AG09319 (cell line): ENCODE data around the gene ADAMTS17.

ENCODE experiments used
- DNase-seq: peaks from one replicate; pipeline ENCODE4 v3.0.0-alpha.2; 2010; ENCODE audit warnings: low read depth; ENCODE audit errors: extremely low read depth
- TF ChIP-seq, protein P1 (sequence below): IDR thresholded peaks from 2 replicates; pipeline ENCODE4 v1.5.1; 2011; ENCODE audit warnings: low read depth, mild to moderate bottlenecking, inconsistent platforms, low read length, moderate library complexity

The ADAMTS17 gene

DNA sequence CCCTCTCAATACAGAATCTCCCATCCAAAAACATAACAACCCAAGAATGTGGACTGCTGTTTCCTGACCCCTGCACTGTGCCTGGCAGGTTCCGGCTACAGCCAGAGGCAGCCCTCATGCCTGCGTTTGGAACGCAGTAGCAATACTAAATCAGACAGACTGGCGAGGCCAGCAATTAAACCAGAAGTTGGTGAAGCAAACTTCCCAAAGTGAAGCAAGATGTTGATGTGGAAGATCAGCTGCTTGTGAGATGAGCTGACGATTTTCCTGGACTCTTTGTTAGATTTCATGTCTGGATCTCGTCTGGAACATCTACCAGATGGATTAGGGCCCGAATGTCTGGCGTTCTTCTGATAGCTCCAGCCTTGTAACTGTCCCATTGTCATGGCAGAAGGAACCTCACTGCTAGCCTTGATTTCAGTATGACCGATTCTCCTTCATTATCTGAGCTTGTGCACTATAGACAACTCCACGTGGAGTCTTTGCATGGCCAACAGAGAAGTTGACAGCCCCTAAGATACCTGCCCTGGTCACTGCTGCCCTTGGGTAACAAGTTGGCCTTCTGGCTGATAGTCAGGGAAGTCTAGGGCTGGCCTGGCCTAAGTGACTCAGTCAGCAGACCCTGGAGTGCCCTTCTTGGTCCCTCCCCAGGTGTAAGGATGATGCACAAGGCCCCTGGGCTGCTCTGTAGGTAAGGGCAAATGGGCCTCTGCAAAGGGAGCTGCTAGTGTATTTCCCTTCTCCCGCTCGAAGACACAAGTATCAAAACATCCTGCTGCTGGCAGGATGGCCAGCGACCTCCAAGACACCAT lies 126.5 kb downstream of the ADAMTS17 start:
- TF ChIP-seq, protein P1, sequence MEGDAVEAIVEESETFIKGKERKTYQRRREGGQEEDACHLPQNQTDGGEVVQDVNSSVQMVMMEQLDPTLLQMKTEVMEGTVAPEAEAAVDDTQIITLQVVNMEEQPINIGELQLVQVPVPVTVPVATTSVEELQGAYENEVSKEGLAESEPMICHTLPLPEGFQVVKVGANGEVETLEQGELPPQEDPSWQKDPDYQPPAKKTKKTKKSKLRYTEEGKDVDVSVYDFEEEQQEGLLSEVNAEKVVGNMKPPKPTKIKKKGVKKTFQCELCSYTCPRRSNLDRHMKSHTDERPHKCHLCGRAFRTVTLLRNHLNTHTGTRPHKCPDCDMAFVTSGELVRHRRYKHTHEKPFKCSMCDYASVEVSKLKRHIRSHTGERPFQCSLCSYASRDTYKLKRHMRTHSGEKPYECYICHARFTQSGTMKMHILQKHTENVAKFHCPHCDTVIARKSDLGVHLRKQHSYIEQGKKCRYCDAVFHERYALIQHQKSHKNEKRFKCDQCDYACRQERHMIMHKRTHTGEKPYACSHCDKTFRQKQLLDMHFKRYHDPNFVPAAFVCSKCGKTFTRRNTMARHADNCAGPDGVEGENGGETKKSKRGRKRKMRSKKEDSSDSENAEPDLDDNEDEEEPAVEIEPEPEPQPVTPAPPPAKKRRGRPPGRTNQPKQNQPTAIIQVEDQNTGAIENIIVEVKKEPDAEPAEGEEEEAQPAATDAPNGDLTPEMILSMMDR: no peak
- DNase-seq: no peak

DNA sequence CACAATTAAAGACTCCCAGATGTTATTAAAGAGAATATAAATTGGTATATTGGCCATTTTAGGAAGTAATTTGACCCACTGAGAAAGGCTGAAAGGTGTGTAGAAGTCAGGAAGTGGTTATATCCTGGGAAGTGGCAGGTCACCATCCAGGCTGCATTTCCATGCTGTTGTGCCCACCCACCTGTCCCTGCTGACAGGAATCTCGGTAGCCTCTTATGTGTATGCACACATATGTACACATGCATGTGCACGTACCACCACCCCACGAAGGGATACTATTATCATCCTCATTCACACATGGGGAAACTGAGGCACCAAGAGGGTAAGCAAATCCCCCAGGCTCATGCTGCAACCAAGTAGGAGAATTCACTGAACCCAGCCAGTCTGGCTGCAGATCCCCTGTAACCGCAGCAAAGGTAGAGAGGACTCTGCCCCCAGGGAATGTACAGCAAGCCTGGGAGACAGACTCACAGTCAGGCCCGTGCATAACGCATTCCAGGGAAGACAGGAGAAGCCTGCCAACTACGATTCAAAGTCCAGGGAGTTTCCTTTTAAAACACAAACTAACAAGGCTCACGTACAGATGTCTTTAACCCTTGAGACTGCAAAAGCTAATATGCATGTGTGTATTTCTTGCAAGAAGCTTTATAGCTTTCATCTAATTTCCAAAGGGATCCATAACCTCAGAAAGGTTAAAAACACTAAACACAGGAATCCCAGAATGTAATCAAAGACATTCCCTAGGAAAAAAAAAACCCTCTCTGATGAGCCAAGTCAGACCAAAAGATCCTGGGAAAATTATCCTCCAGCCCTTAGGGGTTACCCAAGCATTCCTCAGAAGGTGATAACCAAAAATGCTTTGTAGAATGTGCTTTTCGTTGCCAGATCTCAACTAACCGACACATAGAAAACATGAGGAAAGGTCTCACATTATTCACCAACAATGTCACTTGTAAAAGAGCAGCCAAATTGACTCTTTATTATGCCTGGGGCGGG lies 129.6 kb downstream of the ADAMTS17 start:
- TF ChIP-seq, protein P1: no peak
- DNase-seq: no peak

DNA sequence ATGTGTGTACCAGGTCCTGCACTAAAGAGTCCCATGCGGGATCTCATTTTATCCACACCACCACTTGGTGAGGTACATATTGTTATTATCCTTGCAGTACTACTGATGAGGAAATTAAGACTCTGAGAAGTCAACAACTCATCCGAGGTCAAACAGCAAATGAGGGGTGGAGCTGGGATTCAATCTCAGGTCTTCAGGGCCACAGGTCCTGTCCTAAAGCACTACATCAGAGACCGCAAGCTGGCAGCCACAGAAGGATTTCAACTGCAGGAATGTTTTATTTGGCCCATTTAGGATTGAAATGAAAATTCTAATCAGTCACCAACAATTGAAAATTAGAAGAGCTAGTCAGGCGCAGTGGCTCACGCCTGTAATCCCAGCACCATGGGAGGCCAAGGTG lies 131.4 kb downstream of the ADAMTS17 start:
- TF ChIP-seq, protein P1: no peak
- DNase-seq: no peak

DNA sequence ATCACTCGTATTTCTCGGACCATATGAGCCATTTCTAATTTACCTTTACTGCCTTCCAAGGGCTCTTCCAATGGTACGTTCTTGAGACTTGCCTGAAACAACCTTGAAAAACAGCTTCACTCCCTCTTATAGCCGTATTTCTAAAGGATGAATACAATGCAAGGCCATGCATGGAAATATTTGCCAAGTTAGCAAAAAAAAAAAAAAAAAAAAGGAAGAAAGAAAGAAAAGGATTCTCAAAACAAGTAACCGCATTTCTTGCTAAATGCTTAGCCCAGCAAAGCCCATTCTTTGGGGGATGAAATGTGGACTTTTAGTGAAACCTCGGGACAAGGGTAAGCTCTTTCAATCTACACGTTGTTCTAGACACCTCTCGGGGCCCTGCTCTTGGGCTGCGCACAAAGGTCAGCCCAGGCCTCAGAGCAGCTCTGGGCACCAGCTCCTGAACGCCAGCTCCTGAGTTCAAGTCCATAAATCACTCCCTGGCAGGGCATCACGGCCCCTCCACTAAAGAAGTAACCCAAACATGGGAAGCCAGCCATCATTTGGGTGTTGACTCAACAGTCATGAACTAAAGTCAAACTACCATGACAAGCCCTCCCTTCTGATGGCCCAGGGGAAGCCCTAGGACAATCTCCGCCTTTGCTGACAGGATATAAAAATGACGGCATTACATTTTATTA lies 132.7 kb downstream of the ADAMTS17 start:
- TF ChIP-seq, protein P1: no peak
- no peak for DNase-seq

DNA sequence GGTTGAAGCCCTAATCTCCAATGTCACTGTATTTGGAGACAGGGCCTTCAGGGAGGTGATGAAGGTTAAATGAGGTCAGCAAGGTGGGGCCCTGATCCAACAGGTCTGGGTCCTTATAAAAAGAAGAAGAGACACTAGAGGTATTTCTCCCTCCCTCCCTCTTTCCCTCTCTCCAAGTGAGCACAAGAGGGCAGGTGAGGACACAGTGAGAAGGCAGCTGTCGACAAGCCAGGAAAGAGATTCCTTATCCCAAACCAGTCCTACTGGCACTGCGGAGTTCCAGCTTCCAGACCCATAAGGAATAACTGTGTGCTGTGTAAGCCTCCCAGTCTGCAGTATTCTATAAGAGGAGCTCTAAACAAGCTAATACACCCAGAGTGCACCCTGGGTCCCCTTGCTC lies 134.7 kb downstream of the ADAMTS17 start:
- no peak for DNase-seq

DNA sequence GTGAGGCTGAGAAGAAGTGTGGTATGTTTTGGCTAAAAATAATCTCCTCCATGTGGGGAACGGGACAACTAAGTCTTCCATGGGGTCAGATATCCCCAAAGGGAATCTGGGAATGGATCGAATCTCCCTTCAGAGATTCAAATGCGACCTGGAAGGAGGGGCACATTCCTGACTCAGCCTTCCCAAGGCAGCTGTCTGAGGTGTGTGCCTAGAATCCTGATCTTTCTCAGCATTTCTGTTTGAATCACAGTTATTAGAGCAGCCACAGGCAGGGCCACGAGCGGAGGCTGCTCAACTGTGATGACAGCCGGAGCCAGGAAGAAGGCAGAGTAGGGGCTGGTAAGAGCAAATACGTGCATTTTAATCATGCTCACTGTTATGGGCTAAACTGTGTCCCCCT lies 135.1 kb downstream of the ADAMTS17 start:
- DNase-seq: no peak
- TF ChIP-seq, protein P1: no peak

More for the DNA sequence above, 134.7 kb downstream of the ADAMTS17 start:
- TF ChIP-seq, protein P1: no peak
